Kidney (tissue), 14 donors: ENCODE data around the gene EPHA6. TPM values are rescaled to one million over a fixed set of nuclear protein-coding genes. Genes with fewer than 3 reads are reported as not detected.

ENCODE experiments used
- DNase-seq, 5 donors: peaks; one replicate each; pipeline ENCODE4 v3.0.0-alpha.2; 2013 to 2020
- FAIRE-seq: peaks from 2 replicates; lab custom pipeline; 2012; peaks lifted over from hg19 to GRCh38; lab: Jason Lieb, UNC
- H3K27ac ChIP-seq, 2 donors: one replicate each; pipeline ENCODE4 v1.7.0; 2013; ENCODE audit warnings: low read depth in 2 of 2, low read length in 2 of 2, inconsistent platforms in 1 of 2
- H3K27me3 ChIP-seq: one replicate; pipeline ENCODE4 v1.7.1; 2013; ENCODE audit warnings: low read length, inconsistent platforms; ENCODE audit not compliant: control insufficient read depth, insufficient read depth
- H3K36me3 ChIP-seq, 3 donors: one replicate each; pipeline versions ENCODE4 v1.7.0 to v1.7.1; 2013; ENCODE audit warnings: low read length in 3 of 3, control low read depth in 1 of 3, inconsistent platforms in 1 of 3; ENCODE audit not compliant: insufficient read depth in 3 of 3, control insufficient read depth in 2 of 3
- H3K4me1 ChIP-seq, 3 donors: one replicate each; pipeline versions ENCODE4 v1.7.0 to v1.7.1; 2013; ENCODE audit warnings: low read length in 3 of 3, inconsistent platforms in 1 of 3, low read depth in 1 of 3; ENCODE audit not compliant: control insufficient read depth in 2 of 3, insufficient read depth in 2 of 3
- H3K4me3 ChIP-seq, 3 donors: one replicate each; pipeline versions ENCODE4 v1.7.0 to v1.8.1; 2013; ENCODE audit warnings: low read length in 3 of 3, control low read depth in 1 of 3, inconsistent platforms in 1 of 3
- H3K9ac ChIP-seq, 3 donors: one replicate each; pipeline versions ENCODE4 v1.7.0 to v1.7.1; 2013; ENCODE audit warnings: low read length in 3 of 3, control low read depth in 1 of 3, inconsistent platforms in 1 of 3
- H3K9me3 ChIP-seq, 3 donors: one replicate each; pipeline versions ENCODE4 v1.7.0 to v1.7.1; 2013; ENCODE audit warnings: low read length in 3 of 3, control low read depth in 1 of 3, inconsistent platforms in 1 of 3; ENCODE audit not compliant: control insufficient read depth in 2 of 3, insufficient read depth in 1 of 3
- intact Hi-C: fragments of 100-400 bp; cut with DNase I; formaldehyde crosslinking; loops from one replicate; pipeline ENCODE4 v1.11.1; 2022
- polyA plus RNA-seq: library from polyadenylated mRNA; stranded (reverse); fragments of 350-450 nt; fragmentation: Illumina TruSeq; extraction: RNeasy Lipid Tissue Mini Kit (QIAGEN cat#74804); gene quantifications from one replicate; pipeline ENCODE4 v1.2.3, GENCODE V29; 2014; ENCODE audit warnings: low read depth, low replicate concordance; ENCODE audit not compliant: insufficient read depth
- total RNA-seq: library from RNA; stranded (reverse); fragmentation: NEBNext Ultra II Directional; extraction: Animal tissue kit (Norgen Biotek cat#: 25700); gene quantifications from one replicate; pipeline ENCODE4 v1.2.1, GENCODE V29; 2021
- TF ChIP-seq, protein P1 (sequence below): IDR thresholded peaks from 3 replicates; pipeline ENCODE4 v1.5.1; 2012; ENCODE audit warnings: mild to moderate bottlenecking, moderate library complexity, borderline replicate concordance; ENCODE audit not compliant: insufficient read depth; ENCODE audit errors: extremely low read depth
- donor health status: control.
- donor health status: control.
- donor health status: control.
- donor health status: control.
- donor health status: control.
- donor health status: DM: yes; HTN: yes; CAD: no.
- donor health status: Normal renal cell carcinoma (clear cell type).

The EPHA6 gene
- total and polyA plus RNA-seq, 2 donors from 2014 or later: 0.66 TPM; not detected in 1

DNA sequence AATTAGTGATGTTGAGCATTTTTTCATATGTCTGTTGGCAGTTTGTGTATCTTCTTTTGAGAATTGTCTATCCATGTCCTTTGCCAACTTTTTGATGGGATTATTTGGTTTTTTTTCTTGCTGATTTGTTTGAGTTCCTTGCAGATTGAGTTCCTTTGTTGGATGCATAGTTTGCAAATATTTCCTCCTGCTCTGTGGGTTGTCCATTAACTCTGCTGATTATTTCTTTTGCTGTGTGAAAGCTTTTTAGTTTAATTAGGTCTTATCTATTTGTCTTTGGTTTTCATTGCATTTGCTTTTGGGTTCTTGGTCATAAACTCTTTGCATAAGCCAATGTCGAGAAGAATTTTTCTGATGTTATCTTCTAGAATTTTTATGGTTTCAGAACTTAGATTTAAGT lies 414.6 kb downstream of the EPHA6 start:
- FAIRE-seq (no peak), DNase-seq (no peak)
- H3K9ac ChIP-seq: no peak overlapping the region
- H3K27me3 ChIP-seq: no peaks in the 10 kb centered on the region
- no peak overlapping the region for H3K27ac ChIP-seq
- no peaks in the 10 kb centered on the region for H3K36me3 ChIP-seq
- TF ChIP-seq, protein P1, sequence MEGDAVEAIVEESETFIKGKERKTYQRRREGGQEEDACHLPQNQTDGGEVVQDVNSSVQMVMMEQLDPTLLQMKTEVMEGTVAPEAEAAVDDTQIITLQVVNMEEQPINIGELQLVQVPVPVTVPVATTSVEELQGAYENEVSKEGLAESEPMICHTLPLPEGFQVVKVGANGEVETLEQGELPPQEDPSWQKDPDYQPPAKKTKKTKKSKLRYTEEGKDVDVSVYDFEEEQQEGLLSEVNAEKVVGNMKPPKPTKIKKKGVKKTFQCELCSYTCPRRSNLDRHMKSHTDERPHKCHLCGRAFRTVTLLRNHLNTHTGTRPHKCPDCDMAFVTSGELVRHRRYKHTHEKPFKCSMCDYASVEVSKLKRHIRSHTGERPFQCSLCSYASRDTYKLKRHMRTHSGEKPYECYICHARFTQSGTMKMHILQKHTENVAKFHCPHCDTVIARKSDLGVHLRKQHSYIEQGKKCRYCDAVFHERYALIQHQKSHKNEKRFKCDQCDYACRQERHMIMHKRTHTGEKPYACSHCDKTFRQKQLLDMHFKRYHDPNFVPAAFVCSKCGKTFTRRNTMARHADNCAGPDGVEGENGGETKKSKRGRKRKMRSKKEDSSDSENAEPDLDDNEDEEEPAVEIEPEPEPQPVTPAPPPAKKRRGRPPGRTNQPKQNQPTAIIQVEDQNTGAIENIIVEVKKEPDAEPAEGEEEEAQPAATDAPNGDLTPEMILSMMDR: no peak
- no peaks in the 10 kb centered on the region for H3K4me1 ChIP-seq
- H3K4me3 ChIP-seq: no peak overlapping the region
- H3K9me3 ChIP-seq: no peaks in the 10 kb centered on the region
- intact Hi-C loops: no loop called here

DNA sequence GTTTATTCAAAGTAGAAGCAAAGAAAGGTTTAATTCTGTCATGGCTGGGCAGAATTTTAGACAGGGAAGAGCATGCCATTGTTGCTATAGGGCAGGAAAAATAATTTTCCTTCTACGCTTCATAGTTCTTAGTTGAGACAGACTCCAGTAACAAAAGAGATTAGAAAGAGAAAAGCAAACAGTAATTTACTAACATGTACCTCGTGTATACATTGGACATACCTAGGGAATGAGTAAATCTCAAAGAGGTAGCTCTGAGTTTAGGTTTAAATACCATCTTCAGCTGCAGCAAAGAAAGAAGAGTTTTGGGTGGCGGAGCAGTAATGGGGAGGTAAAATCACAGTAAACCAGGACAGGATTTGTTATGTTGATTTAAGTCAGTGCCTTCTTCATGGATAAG lies 416.1 kb downstream of the EPHA6 start:
- Histone ChIP-seq H3K9ac (no peak overlapping the region), H3K4me3 (no peak overlapping the region), H3K36me3 (no peaks in the 10 kb centered on the region), H3K4me1 (no peaks in the 10 kb centered on the region), H3K9me3 (no peaks in the 10 kb centered on the region), H3K27me3 (no peaks in the 10 kb centered on the region), H3K27ac (no peak overlapping the region)
- no peak for FAIRE-seq
- TF ChIP-seq, protein P1: no peak
- intact Hi-C loops: no loop called here
- no peak for DNase-seq

DNA sequence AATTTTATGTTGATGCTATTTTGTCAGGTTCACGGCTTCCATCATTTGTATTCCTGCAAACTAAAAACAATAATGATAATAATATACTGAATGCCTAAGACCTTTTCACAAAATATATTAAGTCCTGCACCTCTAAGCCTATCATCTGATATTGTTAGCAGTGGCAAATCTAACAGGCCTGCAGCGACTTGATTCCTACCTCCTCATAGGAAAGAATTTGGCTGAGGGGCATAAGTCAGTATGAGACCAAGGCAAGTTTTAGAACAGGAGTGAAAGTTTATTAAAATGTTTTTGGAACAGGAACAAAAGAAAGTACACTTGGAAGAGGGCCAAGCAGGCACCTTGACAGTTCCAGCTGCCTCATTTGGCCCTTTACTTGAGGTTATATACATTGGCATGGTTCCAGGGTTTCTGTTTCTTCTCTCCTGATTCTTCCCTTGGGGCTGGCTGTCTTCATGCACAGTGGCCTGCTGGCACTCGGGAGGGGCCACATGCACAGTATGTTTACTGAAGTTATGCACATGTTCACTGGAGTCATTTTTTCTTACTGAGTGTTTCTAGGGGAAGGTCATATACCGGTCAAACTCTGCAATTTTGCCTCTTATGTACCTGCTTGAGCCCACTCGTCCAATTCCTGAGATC lies 418.1 kb downstream of the EPHA6 start:
- no peak overlapping the region for H3K9ac ChIP-seq
- intact Hi-C loops: no loop called here
- TF ChIP-seq, protein P1: no peak
- no peak overlapping the region for H3K4me3 ChIP-seq
- H3K4me1 ChIP-seq: no peaks in the 10 kb centered on the region
- H3K36me3 ChIP-seq: no peaks in the 10 kb centered on the region
- no peaks in the 10 kb centered on the region for H3K27me3 ChIP-seq
- H3K27ac ChIP-seq: no peak overlapping the region
- no peaks in the 10 kb centered on the region for H3K9me3 ChIP-seq
- no peak for FAIRE-seq
- DNase-seq: peak in 4 of 5 donors; percentile 26 to 56 (median 44)

DNA sequence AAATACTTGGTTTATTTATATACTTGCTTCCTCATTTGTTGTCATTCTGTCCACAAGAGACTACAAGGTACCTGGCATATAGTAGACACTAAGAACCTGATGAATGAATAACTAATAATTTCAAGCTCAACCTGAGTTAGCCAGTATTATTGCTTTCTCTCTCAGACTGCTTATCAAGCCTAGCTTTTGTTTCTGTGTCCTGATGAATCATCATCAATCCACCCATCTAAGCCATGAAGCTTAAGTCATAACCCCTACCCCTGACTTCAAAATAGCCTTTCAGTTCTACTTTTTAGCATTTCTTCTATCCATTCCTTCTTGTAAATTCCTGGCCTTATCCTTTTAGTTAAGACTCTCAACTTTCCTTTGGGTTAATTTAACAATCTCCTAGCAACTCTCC lies 420.8 kb downstream of the EPHA6 start:
- intact Hi-C loops: no loop called here
- TF ChIP-seq, protein P1: no peak
- no peaks in the 10 kb centered on the region for H3K9me3 ChIP-seq
- no peak for DNase-seq
- no peaks in the 10 kb centered on the region for H3K27me3 ChIP-seq
- FAIRE-seq: no peak
- H3K9ac ChIP-seq: no peak overlapping the region
- H3K4me3 ChIP-seq: no peak overlapping the region
- no peaks in the 10 kb centered on the region for H3K4me1 ChIP-seq
- no peaks in the 10 kb centered on the region for H3K36me3 ChIP-seq
- no peak overlapping the region for H3K27ac ChIP-seq
